Measurements from ENCODE around the gene DOCK9. TPM values are rescaled to one million over a fixed set of nuclear protein-coding genes. Genes with fewer than 3 reads are reported as not detected.
A peak's percentile ranks its signal among the peaks of the same experiment; 100 is the strongest.

Gene DOCK9
- total and polyA plus RNA-seq, 2 donors (not counting 3 experiments of a cell fraction or from before 2014, with no cell fraction given), result 147 to 323 TPM

- Histone ChIP-seq H3K27ac (ENCODE audit: insufficient read depth, low read depth, low read length) (no peak overlapping the region), H4K20me1 (replicated peaks; ENCODE audit: control insufficient read depth, extremely low read depth, insufficient read depth, low read length) (no peaks in the 10 kb centered on the region), H3K27me3 (ENCODE audit: control insufficient read depth in 2 of 2, insufficient read depth in 2 of 2, low read length in 2 of 2) (no peaks in the 10 kb centered on the region), H3K9me1 (replicated peaks; ENCODE audit: control insufficient read depth, extremely low read depth, insufficient read depth, low read length) (no peaks in the 10 kb centered on the region), H3K9ac (replicated peaks; ENCODE audit: extremely low read depth, insufficient read depth, low read length) (no peak overlapping the region), H3K79me2 (ENCODE audit: control insufficient read depth, insufficient read depth, low read length) (peaks cover 17% of the 10 kb centered on the region), H3K36me3 (ENCODE audit: control insufficient read depth in 2 of 2, extremely low read depth in 1 of 2, insufficient read depth in 2 of 2, low read length in 2 of 2) (no peaks in the 10 kb centered on the region), H2AFZ (ENCODE audit: low read depth, low read length) (no peak overlapping the region), H3K4me1 (ENCODE audit: control insufficient read depth, extremely low read depth, insufficient read depth, low read length) (peaks cover 38% of the 10 kb centered on the region), H3K9me3 (replicated peaks; ENCODE audit: control insufficient read depth, insufficient read depth, low read length) (no peaks in the 10 kb centered on the region), H3K4me2 (ENCODE audit: insufficient read depth, low read length) (no peak overlapping the region), H3K4me3 (replicated peaks in 1 of 3; ENCODE audit: insufficient read depth in 1 of 3, low read depth in 1 of 3, low read length in 3 of 3) (no peak overlapping the region)
- no TSS peak for BruUV-seq (replicated peaks)
- ChIA-PET POLR2A (interaction anchor here (0.7 kb wide), 1 partner anchor 22 kb away, joined by 4 read pairs; no protein-coding TSS in a partner anchor), CTCF (interaction anchor here (1.1 to 1.5 kb wide), 5 partner anchors 10 to 71 kb away, joined by 3 to 4 read pairs (median 3); no protein-coding TSS in a partner anchor)
- DNase-seq (ENCODE audit: low read depth, low spot score) (no peak), FAIRE-seq (no peak)
- intact Hi-C loops (cut with micrococcal nuclease), result no loop called here
- dilution Hi-C loops (cut with MboI; ENCODE audit: extremely low pct_ligation_motif_present, low sequenced_read_pairs), result no loop called here
- TF ChIP-seq POLR2AphosphoS5 (IDR thresholded peaks at IDR 0.05; ENCODE audit: insufficient read depth, low read depth, low read length) (peak; percentile 30), GATA2 (IDR thresholded peaks at IDR 0.05; ENCODE audit: insufficient read depth, insufficient read length, low read depth, low read length) (no peak)
Measured at GRCh38 chr13:98981369-98982080, 3.7 kb upstream of the DOCK9 start.

- Histone ChIP-seq H3K27me3 (ENCODE audit: control insufficient read depth in 2 of 2, insufficient read depth in 2 of 2, low read length in 2 of 2) (no peaks in the 10 kb centered on the region), H3K4me3 (replicated peaks in 1 of 3; ENCODE audit: insufficient read depth in 1 of 3, low read depth in 1 of 3, low read length in 3 of 3) (no peak overlapping the region), H3K36me3 (ENCODE audit: control insufficient read depth in 2 of 2, extremely low read depth in 1 of 2, insufficient read depth in 2 of 2, low read length in 2 of 2) (no peaks in the 10 kb centered on the region), H3K4me1 (ENCODE audit: control insufficient read depth, extremely low read depth, insufficient read depth, low read length) (peaks cover 53% of the 10 kb centered on the region), H3K9me3 (replicated peaks; ENCODE audit: control insufficient read depth, insufficient read depth, low read length) (no peaks in the 10 kb centered on the region), H3K79me2 (ENCODE audit: control insufficient read depth, insufficient read depth, low read length) (peaks cover 41% of the 10 kb centered on the region), H4K20me1 (replicated peaks; ENCODE audit: control insufficient read depth, extremely low read depth, insufficient read depth, low read length) (no peaks in the 10 kb centered on the region), H3K9me1 (replicated peaks; ENCODE audit: control insufficient read depth, extremely low read depth, insufficient read depth, low read length) (no peaks in the 10 kb centered on the region), H3K9ac (replicated peaks; ENCODE audit: extremely low read depth, insufficient read depth, low read length) (peak overlapping the region; percentile 99), H3K4me2 (ENCODE audit: insufficient read depth, low read length) (peak overlapping the region; percentile 98), H2AFZ (ENCODE audit: low read depth, low read length) (no peak overlapping the region), H3K27ac (ENCODE audit: insufficient read depth, low read depth, low read length) (peak overlapping the region; percentile 97)
- no peak for TF ChIP-seq FOS (IDR thresholded peaks at IDR 0.05; ENCODE audit: borderline replicate concordance, insufficient read depth, low read length)
- no peak for TF ChIP-seq POLR2AphosphoS5 (IDR thresholded peaks at IDR 0.05; ENCODE audit: insufficient read depth, low read depth, low read length)
- TF ChIP-seq GATA2 (IDR thresholded peaks at IDR 0.05; ENCODE audit: insufficient read depth, insufficient read length, low read depth, low read length), result no peak
- TF ChIP-seq MYC (IDR thresholded peaks at IDR 0.05; ENCODE audit: low read depth, low read length), result no peak
- TF ChIP-seq MAX (IDR thresholded peaks at IDR 0.05; ENCODE audit: insufficient read depth, insufficient read length), result no peak
- no peak for TF ChIP-seq JUN (IDR thresholded peaks at IDR 0.05; ENCODE audit: borderline replicate concordance, insufficient read depth, insufficient read length, low read depth)
- no peak for TF ChIP-seq POLR2A (IDR thresholded peaks at IDR 0.05; ENCODE audit: low read depth, low read length)
- TF ChIP-seq CTCF (IDR thresholded peaks at IDR 0.05; ENCODE audit: extremely low read depth in 1 of 2, insufficient read depth in 1 of 2, low read depth in 1 of 2, low read length in 2 of 2), result no peak
- TF ChIP-seq EZH2 (IDR thresholded peaks at IDR 0.05; ENCODE audit: borderline replicate concordance, low read depth, low read length, severe bottlenecking), result no peak
- POLR2A ChIA-PET, result interaction anchor here (0.6 to 1.2 kb wide), 3 partner anchors 26 to 88 kb away, joined by 3 read pairs; no protein-coding TSS in a partner anchor
- FAIRE-seq (no peak), DNase-seq (ENCODE audit: low read depth, low spot score) (peak; percentile 38)
- BruUV-seq (replicated peaks), result no TSS peak
- CTCF ChIA-PET, result interaction anchor here (1.1 to 3.8 kb wide), 4 partner anchors 16 to 139 kb away, joined by 4 to 37 read pairs (median 8); no protein-coding TSS in a partner anchor
- intact Hi-C loops (cut with micrococcal nuclease) (loop anchor here (5.0 kb wide), 2 partner anchors 87 to 108 kb away; no protein-coding TSS in a partner anchor), dilution Hi-C loops (cut with MboI; ENCODE audit: extremely low pct_ligation_motif_present, low sequenced_read_pairs) (no loop called here)
Measured at GRCh38 chr13:98979012-98979660, 1.3 kb upstream of the DOCK9 start.

Data from endothelial cell of umbilical vein (primary cell).